ENCODE measurements around the gene SSBP4.

- no peak for TF ChIP-seq POLR2A (IDR thresholded peaks at IDR 0.05; ENCODE audit: low read depth, low read length)
- TF ChIP-seq CTCF (IDR thresholded peaks at IDR 0.05; ENCODE audit: extremely low read depth in 1 of 2, insufficient read depth in 1 of 2, low read depth in 1 of 2, low read length in 2 of 2) = no peak
- no peak for TF ChIP-seq JUN (IDR thresholded peaks at IDR 0.05; ENCODE audit: borderline replicate concordance, insufficient read depth, insufficient read length, low read depth)
- no peak for TF ChIP-seq FOS (IDR thresholded peaks at IDR 0.05; ENCODE audit: borderline replicate concordance, insufficient read depth, low read length)
Measured at GRCh38 chr19:18473003-18473705, 54.0 kb downstream of the SSBP4 start.
